NT2/D1 (cell line): ENCODE data around the gene ATG2B.

ENCODE experiments used
- SUZ12 ChIP-seq: IDR thresholded peaks from 2 replicates; pipeline ENCODE4 v1.6.1; 2011; ENCODE audit not compliant: insufficient read length, insufficient read depth; ENCODE audit errors: extremely low read depth
- YY1 ChIP-seq: IDR thresholded peaks from 2 replicates; pipeline ENCODE4 v1.6.1; 2011; ENCODE audit not compliant: insufficient read length, insufficient read depth
- ZNF274 ChIP-seq: IDR thresholded peaks from 2 replicates; pipeline ENCODE4 v1.6.1; 2011; ENCODE audit warnings: mild to moderate bottlenecking, low read depth, low read length

DNA sequence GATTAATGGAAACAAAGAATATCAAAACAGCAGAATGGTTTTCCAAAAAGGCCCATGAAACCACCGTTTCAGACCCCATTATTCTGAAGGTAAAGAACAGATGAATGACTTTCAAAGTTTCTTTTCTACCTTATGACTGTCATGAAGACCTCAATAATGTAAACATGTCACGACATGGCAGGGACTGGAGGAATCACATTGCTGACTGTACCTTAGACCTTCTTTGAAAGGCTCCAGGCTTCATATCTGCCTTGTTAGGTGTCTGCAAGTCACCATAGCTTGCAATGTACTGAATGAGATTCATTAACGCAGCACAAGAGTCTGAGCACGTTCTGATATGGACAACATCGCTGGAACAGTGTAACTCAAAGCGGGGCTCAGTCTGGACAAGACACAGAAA is 52.2 kb downstream of the ATG2B start:
- TF ChIP-seq YY1: no peak
- TF ChIP-seq ZNF274: no peak
- TF ChIP-seq SUZ12: no peak
